ENCODE measurements around the gene ACSM2B. TPM values are rescaled to one million over a fixed set of nuclear protein-coding genes. Genes with fewer than 3 reads are reported as not detected.
"Not testable (repeated sequence)": the region's sequence is repeated elsewhere in the genome, so short reads cannot be mapped to it uniquely, and the experiment has no call there.

Gene ACSM2B
- total RNA-seq, 2 experiments from 2014 or later = not detected

- H3K9me3 Mint-ChIP-seq (ENCODE audit: insufficient read depth); POLR2A ChIA-PET; CTCF ChIA-PET; H3K4me1 Mint-ChIP-seq (ENCODE audit: low read depth); H3K4me3 Mint-ChIP-seq; DNase-seq; H3K27ac Mint-ChIP-seq; H3K36me3 Mint-ChIP-seq (ENCODE audit: low read depth); H3K27me3 Mint-ChIP-seq (ENCODE audit: low read depth); ATAC-seq: not testable (repeated sequence)
These were observed 10.5 kb upstream of the ACSM2B start for GRCh38 chr16:20586716-20587115.

- POLR2A ChIA-PET; ATAC-seq; H3K4me3 Mint-ChIP-seq; H3K9me3 Mint-ChIP-seq (ENCODE audit: insufficient read depth); H3K36me3 Mint-ChIP-seq (ENCODE audit: low read depth); H3K4me1 Mint-ChIP-seq (ENCODE audit: low read depth); H3K27me3 Mint-ChIP-seq (ENCODE audit: low read depth); H3K27ac Mint-ChIP-seq; CTCF ChIA-PET; DNase-seq: not testable (repeated sequence)
These were observed 9.9 kb upstream of the ACSM2B start for GRCh38 chr16:20586112-20586511.

GRCh38 chr16:20580487-20581259 lies 4.5 kb upstream of the ACSM2B start:
- H3K36me3 Mint-ChIP-seq (ENCODE audit: low read depth); POLR2A ChIA-PET; H3K4me3 Mint-ChIP-seq; H3K9me3 Mint-ChIP-seq (ENCODE audit: insufficient read depth); H3K27ac Mint-ChIP-seq; CTCF ChIA-PET; DNase-seq; H3K4me1 Mint-ChIP-seq (ENCODE audit: low read depth); H3K27me3 Mint-ChIP-seq (ENCODE audit: low read depth); ATAC-seq: not testable (repeated sequence)

- CTCF ChIA-PET; H3K4me1 Mint-ChIP-seq (ENCODE audit: low read depth); H3K4me3 Mint-ChIP-seq; DNase-seq; ATAC-seq; H3K27me3 Mint-ChIP-seq (ENCODE audit: low read depth); H3K27ac Mint-ChIP-seq; H3K9me3 Mint-ChIP-seq (ENCODE audit: insufficient read depth); POLR2A ChIA-PET; H3K36me3 Mint-ChIP-seq (ENCODE audit: low read depth): not testable (repeated sequence)
These were observed 1.9 kb upstream of the ACSM2B start for GRCh38 chr16:20578091-20578490.

- H3K27ac Mint-ChIP-seq; H3K27me3 Mint-ChIP-seq (ENCODE audit: low read depth); H3K36me3 Mint-ChIP-seq (ENCODE audit: low read depth); POLR2A ChIA-PET; H3K4me1 Mint-ChIP-seq (ENCODE audit: low read depth); H3K9me3 Mint-ChIP-seq (ENCODE audit: insufficient read depth); H3K4me3 Mint-ChIP-seq; CTCF ChIA-PET; ATAC-seq; DNase-seq: not testable (repeated sequence)
These were observed 7.0 kb downstream of the ACSM2B start for GRCh38 chr16:20569117-20569651.

GRCh38 chr16:20568404-20568803 lies 7.8 kb downstream of the ACSM2B start:
- Mint-ChIP-seq H3K27ac (no peak overlapping the region), H3K4me3 (no peak overlapping the region), H3K4me1 (ENCODE audit: low read depth) (no peaks in the 10 kb centered on the region), H3K9me3 (ENCODE audit: insufficient read depth) (no peaks in the 10 kb centered on the region), H3K27me3 (ENCODE audit: low read depth) (no peaks in the 10 kb centered on the region), H3K36me3 (ENCODE audit: low read depth) (no peaks in the 10 kb centered on the region)
- DNase-seq = no peak
- ChIA-PET POLR2A (no interaction called here), CTCF (no interaction called here)
- no peak for ATAC-seq

- ChIA-PET POLR2A (no interaction called here), CTCF (no interaction called here)
- no peak for DNase-seq
- Mint-ChIP-seq H3K9me3 (ENCODE audit: insufficient read depth) (no peaks in the 10 kb centered on the region), H3K27ac (no peak overlapping the region), H3K4me1 (ENCODE audit: low read depth) (no peaks in the 10 kb centered on the region), H3K27me3 (ENCODE audit: low read depth) (no peaks in the 10 kb centered on the region), H3K4me3 (no peak overlapping the region), H3K36me3 (ENCODE audit: low read depth) (no peaks in the 10 kb centered on the region)
- ATAC-seq = no peak
These were observed 9.3 kb downstream of the ACSM2B start for GRCh38 chr16:20566864-20567263.

- H3K4me1 Mint-ChIP-seq (ENCODE audit: low read depth); POLR2A ChIA-PET; H3K9me3 Mint-ChIP-seq (ENCODE audit: insufficient read depth); H3K4me3 Mint-ChIP-seq; CTCF ChIA-PET; H3K27ac Mint-ChIP-seq; DNase-seq; H3K27me3 Mint-ChIP-seq (ENCODE audit: low read depth); H3K36me3 Mint-ChIP-seq (ENCODE audit: low read depth); ATAC-seq: not testable (repeated sequence)
These were observed 10.8 kb downstream of the ACSM2B start for GRCh38 chr16:20565334-20565733.

GRCh38 chr16:20564218-20564617 lies 11.9 kb downstream of the ACSM2B start:
- ATAC-seq; H3K9me3 Mint-ChIP-seq (ENCODE audit: insufficient read depth); CTCF ChIA-PET; H3K4me1 Mint-ChIP-seq (ENCODE audit: low read depth); H3K4me3 Mint-ChIP-seq; H3K27me3 Mint-ChIP-seq (ENCODE audit: low read depth); H3K36me3 Mint-ChIP-seq (ENCODE audit: low read depth); POLR2A ChIA-PET; DNase-seq; H3K27ac Mint-ChIP-seq: not testable (repeated sequence)

GRCh38 chr16:20555628-20556027 lies 20.5 kb downstream of the ACSM2B start:
- H3K4me1 Mint-ChIP-seq (ENCODE audit: low read depth); H3K4me3 Mint-ChIP-seq; H3K9me3 Mint-ChIP-seq (ENCODE audit: insufficient read depth); H3K27ac Mint-ChIP-seq; H3K36me3 Mint-ChIP-seq (ENCODE audit: low read depth); ATAC-seq; CTCF ChIA-PET; POLR2A ChIA-PET; DNase-seq; H3K27me3 Mint-ChIP-seq (ENCODE audit: low read depth): not testable (repeated sequence)

- H3K36me3 Mint-ChIP-seq (ENCODE audit: low read depth); POLR2A ChIA-PET; CTCF ChIA-PET; H3K4me1 Mint-ChIP-seq (ENCODE audit: low read depth); ATAC-seq; H3K9me3 Mint-ChIP-seq (ENCODE audit: insufficient read depth); DNase-seq; H3K4me3 Mint-ChIP-seq; H3K27me3 Mint-ChIP-seq (ENCODE audit: low read depth); H3K27ac Mint-ChIP-seq: not testable (repeated sequence)
These were observed 21.5 kb downstream of the ACSM2B start for GRCh38 chr16:20554689-20555088.

- H3K4me3 Mint-ChIP-seq; H3K9me3 Mint-ChIP-seq (ENCODE audit: insufficient read depth); H3K27ac Mint-ChIP-seq; POLR2A ChIA-PET; ATAC-seq; H3K27me3 Mint-ChIP-seq (ENCODE audit: low read depth); CTCF ChIA-PET; H3K4me1 Mint-ChIP-seq (ENCODE audit: low read depth); DNase-seq; H3K36me3 Mint-ChIP-seq (ENCODE audit: low read depth): not testable (repeated sequence)
These were observed 22.7 kb downstream of the ACSM2B start for GRCh38 chr16:20553493-20553892.

GRCh38 chr16:20546951-20547350 lies 29.2 kb downstream of the ACSM2B start:
- H3K27ac Mint-ChIP-seq; H3K4me1 Mint-ChIP-seq (ENCODE audit: low read depth); H3K36me3 Mint-ChIP-seq (ENCODE audit: low read depth); POLR2A ChIA-PET; DNase-seq; CTCF ChIA-PET; ATAC-seq; H3K27me3 Mint-ChIP-seq (ENCODE audit: low read depth); H3K9me3 Mint-ChIP-seq (ENCODE audit: insufficient read depth); H3K4me3 Mint-ChIP-seq: not testable (repeated sequence)
